GM19240 (cell line): ENCODE results near the gene CCND3.
A peak's percentile ranks its signal among the peaks of the same experiment; 100 is the strongest.
"Not testable (repeated sequence)": the region's sequence is repeated elsewhere in the genome, so short reads cannot be mapped to it uniquely, and the experiment has no call there.

ENCODE experiments used
- DNase-seq: peaks from one replicate; pipeline ENCODE4 v3.0.0; 2011; ENCODE audit warnings: low spot score; ENCODE audit not compliant: insufficient read length

The CCND3 gene

DNA sequence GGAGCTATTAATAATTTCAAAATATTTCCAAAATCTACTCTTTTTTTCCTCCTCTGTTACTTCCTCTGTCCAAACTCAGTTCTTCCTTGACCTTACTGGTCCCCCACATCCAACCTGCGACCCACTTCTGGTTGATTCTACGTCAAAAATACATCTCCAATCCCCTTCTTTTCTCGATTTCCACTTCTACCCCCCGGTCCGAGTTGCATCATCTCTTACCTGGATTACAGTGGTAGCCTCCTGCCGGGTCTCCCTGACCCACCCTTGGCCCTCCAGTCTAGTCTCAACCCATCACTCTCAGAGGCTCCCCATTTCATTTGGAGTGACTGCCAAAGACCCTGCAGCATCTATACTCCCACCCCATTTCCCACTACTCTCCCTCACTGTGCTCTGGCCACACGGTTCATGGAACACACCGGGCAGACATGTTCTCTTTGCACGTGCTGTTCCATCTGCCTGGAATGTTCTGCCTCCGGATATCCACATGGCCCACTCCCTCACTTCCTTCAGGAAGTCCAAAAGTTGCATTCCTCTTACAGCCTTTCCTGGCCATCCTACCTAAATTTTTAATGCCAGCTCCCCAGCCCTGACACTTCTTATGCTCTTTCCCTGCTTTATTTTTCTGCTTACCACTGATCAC, 6.1 kb upstream of the CCND3 start:
- DNase-seq: no peak

DNA sequence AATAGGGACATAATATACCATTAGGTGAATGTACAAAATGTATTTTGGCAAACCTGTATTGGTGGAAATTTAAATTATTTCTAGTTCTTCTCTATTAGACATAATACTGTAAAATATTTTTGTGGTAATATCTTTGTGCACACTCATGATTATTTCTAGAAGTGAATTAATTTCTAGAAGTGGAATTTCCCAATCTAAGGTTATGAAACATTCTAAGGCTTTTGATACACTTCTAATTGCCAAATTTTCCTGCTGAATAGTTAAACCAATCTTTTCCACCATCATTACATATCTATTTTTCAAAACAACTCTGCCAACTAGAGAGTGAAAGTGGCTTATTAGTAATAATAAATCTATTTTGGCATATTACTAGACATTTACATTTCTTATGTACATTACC, 1.8 kb upstream of the CCND3 start:
- no peak for DNase-seq

DNA sequence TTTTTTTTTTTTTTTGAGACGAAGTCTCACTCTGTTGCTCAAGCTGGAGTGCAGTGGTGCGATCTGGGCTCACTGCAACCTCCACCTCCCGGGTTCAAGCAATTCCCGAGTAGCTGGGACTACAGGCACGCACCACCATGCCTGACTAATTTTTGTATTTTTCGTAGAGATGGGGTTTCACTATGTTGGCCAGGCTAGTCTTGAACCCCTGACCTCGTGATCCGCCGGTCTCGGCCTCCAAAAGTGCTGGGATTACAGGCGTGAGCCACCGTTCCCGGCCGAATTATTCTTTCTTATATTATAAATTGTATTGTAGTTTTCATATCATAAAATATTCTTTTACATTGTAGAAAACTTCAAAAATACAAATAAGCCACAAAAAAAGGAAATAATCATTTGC, 1.3 kb upstream of the CCND3 start:
- DNase-seq: not testable (repeated sequence)

GRCh38 chr6:41942067-41942851, 651 bp upstream of the CCND3 start:
- no peak for DNase-seq

DNA sequence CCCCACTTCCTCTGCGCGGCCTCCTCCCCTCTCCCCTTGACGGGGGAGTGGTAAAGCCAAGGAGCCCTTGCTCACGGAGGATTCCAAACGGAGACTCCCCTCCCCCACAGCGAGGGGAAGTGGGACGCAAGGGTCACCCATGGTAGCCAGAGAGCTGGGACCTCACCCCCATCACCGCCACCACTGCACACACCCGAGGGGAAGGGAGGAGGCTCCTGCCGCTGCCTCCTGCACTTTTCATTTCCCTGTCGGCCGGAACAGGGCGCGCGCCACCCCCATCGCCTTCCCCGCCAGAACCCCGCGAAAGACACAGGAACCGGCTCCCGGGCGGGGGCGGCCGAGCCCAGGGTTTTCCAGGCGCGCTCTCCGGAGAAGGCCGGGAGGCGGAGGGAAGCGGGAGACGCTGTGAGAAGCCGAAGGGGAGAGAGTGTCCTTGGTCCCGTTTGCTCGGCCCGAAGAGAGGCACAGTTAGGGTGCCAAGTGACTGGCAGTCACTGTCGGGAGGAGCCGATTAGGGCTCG, 789 bp downstream of the CCND3 start:
- no peak for DNase-seq

- DNase-seq: no peak
Observed at GRCh38 chr6:41939848-41940758, 1.5 kb downstream of the CCND3 start.

GRCh38 chr6:41939176-41939847, 2.3 kb downstream of the CCND3 start:
- no peak for DNase-seq

- no peak for DNase-seq
Observed at GRCh38 chr6:41938590-41939175, 2.9 kb downstream of the CCND3 start.

DNA sequence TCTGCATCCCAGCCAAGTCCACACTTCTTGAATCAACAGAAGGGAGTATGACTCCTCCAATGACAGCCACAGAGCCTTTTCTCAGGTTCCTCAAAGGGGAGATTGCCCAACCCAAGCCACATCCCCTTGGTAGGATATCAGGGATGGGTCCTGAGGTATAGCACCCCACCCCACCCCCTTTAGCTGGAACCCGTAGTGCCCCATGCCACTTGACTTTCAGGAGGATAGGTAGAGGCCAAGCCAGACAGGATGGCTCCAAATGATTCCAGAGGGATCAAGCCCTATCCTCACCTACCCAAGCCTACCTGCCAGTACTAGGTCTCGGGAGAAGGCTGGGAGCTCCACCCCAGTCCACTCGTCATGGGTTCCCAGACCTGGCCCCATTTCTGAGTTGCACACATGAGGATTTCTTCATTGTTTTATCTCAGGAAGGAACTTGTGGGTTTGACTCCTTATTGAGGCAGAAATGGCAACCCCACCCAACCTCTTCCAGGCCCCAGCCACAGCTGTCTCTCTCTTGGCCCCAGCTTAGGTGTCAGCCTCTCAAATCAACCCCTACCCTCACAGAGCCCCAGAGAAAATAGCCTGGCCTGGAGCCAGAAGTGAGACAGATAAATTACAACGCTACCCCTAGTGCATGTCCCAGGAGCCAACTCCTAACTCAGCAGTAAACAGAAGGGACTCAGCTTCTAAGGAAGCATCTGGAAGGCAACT, 3.6 kb downstream of the CCND3 start:
- no peak for DNase-seq

DNA sequence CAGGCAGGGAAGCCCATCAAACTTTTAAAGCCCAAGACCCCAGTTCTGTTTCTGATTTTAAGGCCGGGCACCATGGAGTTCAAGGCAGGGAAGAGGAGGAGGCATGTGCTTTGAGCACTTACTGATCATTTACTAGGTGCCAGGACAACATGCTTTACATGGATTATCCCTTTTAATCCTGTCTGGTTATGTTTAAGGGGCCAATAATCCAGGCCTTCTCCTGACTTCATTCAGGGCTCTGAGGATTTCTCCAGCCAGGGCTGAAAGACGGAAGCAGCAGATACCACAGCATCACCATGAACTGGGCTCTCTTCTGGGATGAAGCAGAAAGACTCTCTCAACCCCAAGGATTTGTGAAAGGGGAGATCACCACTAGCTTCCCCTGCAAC, 4.1 kb downstream of the CCND3 start:
- no peak for DNase-seq

DNA sequence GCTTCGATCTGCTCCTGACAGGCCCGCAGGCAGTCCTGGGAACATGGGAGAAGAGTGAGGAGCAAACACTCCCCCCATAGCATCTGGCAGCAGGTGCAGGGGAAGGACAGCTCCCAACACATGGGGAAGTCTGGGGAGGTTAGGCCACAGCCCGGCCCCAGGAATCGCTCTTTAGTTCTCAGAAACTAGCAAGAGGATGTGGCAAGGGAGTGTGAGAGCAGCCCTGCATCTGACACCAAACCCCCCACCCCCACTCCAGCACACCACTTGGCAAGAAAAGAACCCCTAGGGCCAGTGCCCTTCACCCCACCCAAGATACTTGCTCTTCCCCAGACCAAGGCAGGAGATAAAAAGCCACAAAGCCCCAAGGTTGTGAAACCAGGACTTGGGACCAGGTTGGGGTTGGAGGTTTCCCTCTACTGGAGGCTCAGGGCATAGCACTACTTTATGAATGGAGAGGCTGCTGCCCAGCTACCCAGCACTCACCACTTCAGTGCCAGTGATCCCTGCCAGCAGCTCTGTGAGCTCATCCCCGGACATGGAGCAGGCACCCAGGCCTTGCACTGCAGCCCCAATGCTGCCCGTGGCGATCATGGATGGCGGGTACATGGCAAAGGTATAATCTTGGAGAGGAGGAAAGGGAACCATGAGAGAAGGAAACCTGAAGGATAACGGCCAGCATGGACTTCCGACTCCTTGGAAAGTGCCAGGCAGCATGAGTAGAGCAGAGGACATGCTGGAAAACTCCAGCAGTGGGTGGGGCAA, 5.4 kb downstream of the CCND3 start:
- DNase-seq: peak; percentile 40

- DNase-seq: no peak
Observed at GRCh38 chr6:41935685-41936072, 5.9 kb downstream of the CCND3 start.

- no peak for DNase-seq
Observed at GRCh38 chr6:41935193-41935574, 6.4 kb downstream of the CCND3 start.

DNA sequence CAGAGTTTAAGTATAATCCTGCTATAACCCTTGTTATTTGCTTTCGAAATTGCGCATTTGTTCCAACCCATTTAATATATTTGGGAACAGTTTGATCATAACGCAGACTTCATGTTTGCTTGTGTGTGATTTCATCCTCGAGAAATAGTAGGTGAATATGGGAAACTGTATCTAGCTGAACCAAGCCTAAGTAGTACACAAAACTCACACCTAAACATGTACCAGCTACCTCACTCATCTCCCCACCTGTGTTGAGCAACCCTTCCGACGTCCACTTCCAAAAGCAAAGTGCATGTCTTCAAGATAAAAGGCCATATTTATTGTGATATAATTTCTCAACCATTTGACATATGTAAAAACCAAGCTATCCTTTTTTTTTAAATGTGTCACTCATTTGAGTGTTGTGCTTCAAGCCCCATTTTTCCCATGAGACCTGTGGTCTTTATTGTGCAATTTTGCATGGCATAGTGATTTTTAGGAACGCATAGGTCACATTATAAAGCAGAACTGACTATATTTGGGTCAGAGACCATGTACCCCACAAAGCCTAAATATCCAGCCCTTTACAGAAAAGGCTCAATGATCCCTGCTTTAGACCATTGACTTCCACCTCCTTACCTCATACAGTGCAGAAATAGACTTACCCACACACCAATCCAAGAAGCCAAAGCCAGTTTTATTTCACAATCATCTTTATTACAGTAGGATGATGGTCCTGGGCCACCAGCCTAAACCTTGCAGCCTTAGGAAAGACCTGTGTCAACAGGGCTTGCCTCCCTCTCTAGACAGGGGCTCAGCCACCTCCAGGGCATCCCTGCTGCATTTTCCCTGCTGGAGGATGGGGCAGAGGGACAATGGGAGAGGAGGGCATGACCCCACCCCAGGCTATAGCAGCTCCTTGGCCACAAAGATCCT, 7.1 kb downstream of the CCND3 start:
- DNase-seq: no peak

- DNase-seq: no peak
Observed at GRCh38 chr6:41932378-41932777, 9.2 kb downstream of the CCND3 start.

DNA sequence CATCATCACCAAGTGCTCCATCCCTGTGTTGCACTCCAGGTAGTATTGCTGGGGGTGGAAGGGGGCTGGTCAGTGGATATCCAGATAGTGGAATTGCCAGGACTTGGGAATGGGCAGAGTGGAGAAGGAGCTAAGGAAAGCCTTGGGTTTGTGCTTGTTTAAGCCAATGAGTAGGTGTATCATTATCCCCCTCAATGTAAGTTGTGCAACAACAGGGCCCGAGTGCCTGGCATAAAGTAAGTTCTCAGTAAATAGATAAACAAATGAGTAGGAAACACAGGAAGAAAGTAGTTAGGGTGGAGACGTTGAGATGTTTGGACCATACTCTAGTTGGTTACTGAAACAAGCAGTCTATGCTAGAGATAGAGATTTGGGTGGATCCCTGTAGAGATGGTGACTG, 9.8 kb downstream of the CCND3 start:
- DNase-seq: no peak

DNA sequence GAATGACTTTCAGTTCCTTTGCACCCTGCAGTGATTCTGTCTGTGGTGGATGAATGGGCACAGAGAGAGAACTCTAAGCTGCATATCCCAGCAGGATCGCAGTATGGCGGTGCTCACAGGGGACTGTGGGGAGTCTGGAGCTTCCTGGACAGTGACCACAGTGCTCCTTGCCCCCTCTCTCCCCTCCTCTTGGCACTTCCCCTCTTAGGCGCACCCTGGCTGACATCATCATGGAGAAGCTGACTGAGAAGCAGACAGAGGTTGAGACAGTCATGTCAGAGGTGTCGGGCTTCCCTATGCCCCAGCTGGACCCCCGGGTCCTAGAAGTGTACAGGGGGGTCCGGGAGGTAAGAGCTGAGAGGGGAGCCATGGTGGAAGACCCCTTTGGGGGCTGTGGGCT, 11.7 kb downstream of the CCND3 start:
- DNase-seq: no peak

GRCh38 chr6:41927253-41927652, 14.4 kb downstream of the CCND3 start:
- DNase-seq: no peak

DNA sequence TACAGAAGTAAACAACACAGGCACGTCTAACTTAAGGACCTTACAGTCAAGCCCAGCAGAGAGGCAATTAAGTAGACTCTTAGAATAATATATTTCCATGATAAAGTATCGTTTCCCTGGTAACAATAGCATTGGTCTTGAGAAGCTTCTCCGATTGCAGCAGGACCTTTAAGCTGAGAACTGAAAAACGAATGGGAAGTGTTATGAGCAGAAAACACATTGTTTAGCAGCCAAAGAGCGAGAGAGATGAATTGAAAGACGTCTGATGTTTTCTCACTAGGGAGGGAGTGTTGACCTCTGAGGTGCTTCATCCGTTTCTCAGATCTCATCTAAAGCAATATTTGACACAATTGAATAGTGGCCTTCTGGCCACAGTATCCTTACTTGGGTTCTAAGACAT, 19.5 kb downstream of the CCND3 start:
- no peak for DNase-seq
